ENCODE measurements around the gene CINP.

CINP gene

DNA sequence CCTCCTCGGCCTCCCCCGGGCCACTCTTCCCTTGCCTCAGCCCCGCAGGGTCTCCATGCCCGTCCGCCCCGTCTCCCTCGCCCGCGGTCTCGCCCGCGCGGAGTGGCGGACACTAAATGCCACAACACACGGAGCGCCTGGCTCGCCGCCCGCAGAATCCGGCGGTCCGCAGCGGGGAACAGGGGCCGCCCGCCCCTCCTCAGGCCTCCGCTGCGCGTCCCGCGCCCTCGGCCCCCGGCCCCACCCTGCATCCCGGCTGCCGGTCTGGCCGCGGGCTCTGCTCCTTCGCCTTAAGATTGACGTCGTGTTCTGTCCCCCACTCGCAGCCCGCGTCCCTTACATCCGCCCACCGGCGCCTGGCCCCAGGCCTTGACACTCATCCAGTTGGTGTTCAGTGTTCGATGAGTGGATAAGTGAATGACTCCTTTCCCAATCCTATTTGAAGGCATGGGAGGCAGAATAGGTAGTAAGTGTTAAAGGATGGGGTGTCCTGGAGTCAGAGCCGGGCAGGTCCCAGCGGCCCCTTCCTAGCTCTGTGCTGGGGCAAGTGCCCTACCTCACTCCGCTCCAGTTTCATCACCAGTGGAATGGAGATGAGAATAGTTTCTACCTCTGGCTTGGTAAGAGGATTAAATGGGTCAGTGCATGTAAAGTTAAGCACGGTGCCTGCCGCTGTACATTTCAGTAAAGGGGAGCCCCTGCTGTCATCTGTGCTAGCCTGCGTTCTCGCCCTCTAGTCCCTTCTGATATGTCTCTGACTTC lies 673 bp upstream of the CINP start:
- DNase-seq: no peak
- peak overlapping the region; percentile 91 for H2AFZ ChIP-seq (ENCODE audit: low read depth, low read length)
- H3K27ac ChIP-seq (ENCODE audit: low read length): peak overlapping the region; percentile 36; the same call in 1 of the 2 replicates
- ATAC-seq (ENCODE audit: insufficient read depth, low read depth): peak; percentile 35
- H3K4me2 ChIP-seq (ENCODE audit: insufficient read depth, low read length): peak overlapping the region; percentile 93
- no peaks in the 10 kb centered on the region for H4K20me1 ChIP-seq (ENCODE audit: insufficient read depth, low read length)
- peaks cover under 1% of the 10 kb centered on the region; the same call in 1 of the 2 replicates for H3K36me3 ChIP-seq (ENCODE audit: insufficient read depth, low read length)
- H3K9ac ChIP-seq (ENCODE audit: low read depth, low read length): peak overlapping the region; percentile 75
- H3K4me3 ChIP-seq (ENCODE audit: low read depth in 1 of 2, low read length in 2 of 2): peak overlapping the region; percentile 70 to 93
- TF ChIP-seq, protein P1, sequence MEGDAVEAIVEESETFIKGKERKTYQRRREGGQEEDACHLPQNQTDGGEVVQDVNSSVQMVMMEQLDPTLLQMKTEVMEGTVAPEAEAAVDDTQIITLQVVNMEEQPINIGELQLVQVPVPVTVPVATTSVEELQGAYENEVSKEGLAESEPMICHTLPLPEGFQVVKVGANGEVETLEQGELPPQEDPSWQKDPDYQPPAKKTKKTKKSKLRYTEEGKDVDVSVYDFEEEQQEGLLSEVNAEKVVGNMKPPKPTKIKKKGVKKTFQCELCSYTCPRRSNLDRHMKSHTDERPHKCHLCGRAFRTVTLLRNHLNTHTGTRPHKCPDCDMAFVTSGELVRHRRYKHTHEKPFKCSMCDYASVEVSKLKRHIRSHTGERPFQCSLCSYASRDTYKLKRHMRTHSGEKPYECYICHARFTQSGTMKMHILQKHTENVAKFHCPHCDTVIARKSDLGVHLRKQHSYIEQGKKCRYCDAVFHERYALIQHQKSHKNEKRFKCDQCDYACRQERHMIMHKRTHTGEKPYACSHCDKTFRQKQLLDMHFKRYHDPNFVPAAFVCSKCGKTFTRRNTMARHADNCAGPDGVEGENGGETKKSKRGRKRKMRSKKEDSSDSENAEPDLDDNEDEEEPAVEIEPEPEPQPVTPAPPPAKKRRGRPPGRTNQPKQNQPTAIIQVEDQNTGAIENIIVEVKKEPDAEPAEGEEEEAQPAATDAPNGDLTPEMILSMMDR (IDR thresholded peaks at IDR 0.05; ENCODE audit: borderline replicate concordance, extremely low read depth, low read length, poor library complexity, severe bottlenecking): no peak
- no peak for TF ChIP-seq EZH2 (IDR thresholded peaks at IDR 0.05; ENCODE audit: borderline replicate concordance, low read depth, low read length, severe bottlenecking)
- peaks cover 33% of the 10 kb centered on the region for H3K4me1 ChIP-seq (ENCODE audit: insufficient read depth, low read length)
- no peaks in the 10 kb centered on the region for H3K9me3 ChIP-seq (ENCODE audit: insufficient read depth, low read length, severe bottlenecking)
- H3K79me2 ChIP-seq (ENCODE audit: insufficient read depth, low read length): peaks cover 17% of the 10 kb centered on the region
- H3K27me3 ChIP-seq (ENCODE audit: insufficient read depth, low read length, poor library complexity): no peaks in the 10 kb centered on the region

DNA sequence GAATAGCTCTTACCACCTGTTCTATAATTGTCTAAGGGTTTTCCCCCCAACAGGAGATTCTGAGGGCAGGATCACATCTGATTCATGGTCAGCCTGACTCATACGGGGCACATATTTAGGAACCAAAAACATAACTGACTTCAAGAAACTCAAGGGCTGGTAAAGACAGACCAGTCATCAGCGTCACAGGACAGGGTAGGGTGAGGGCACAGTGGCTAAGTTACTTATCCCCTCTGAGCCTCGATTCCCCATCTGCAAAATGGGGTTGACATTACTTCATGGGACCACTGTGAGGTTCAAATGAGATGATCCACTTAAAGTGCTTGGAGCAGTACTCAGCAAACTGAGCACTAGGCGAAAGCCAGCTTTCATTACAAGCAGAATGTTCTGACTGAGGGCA lies 606 bp downstream of the CINP start:
- H4K20me1 ChIP-seq (ENCODE audit: insufficient read depth, low read length): no peaks in the 10 kb centered on the region
- no peak for DNase-seq
- peaks cover 17% of the 10 kb centered on the region for H3K79me2 ChIP-seq (ENCODE audit: insufficient read depth, low read length)
- peaks cover 33% of the 10 kb centered on the region for H3K4me1 ChIP-seq (ENCODE audit: insufficient read depth, low read length)
- ATAC-seq (ENCODE audit: insufficient read depth, low read depth): peak; percentile 1; the same call in 1 of the 3 replicates
- H3K27me3 ChIP-seq (ENCODE audit: insufficient read depth, low read length, poor library complexity): no peaks in the 10 kb centered on the region
- H3K4me3 ChIP-seq (ENCODE audit: low read depth in 1 of 2, low read length in 2 of 2): peak overlapping the region; percentile 70 to 93
- TF ChIP-seq, protein P1 (IDR thresholded peaks at IDR 0.05; ENCODE audit: borderline replicate concordance, extremely low read depth, low read length, poor library complexity, severe bottlenecking): no peak
- TF ChIP-seq EZH2 (IDR thresholded peaks at IDR 0.05; ENCODE audit: borderline replicate concordance, low read depth, low read length, severe bottlenecking): no peak
- peak overlapping the region; percentile 75 for H3K9ac ChIP-seq (ENCODE audit: low read depth, low read length)
- peak overlapping the region; percentile 91 for H2AFZ ChIP-seq (ENCODE audit: low read depth, low read length)
- H3K36me3 ChIP-seq (ENCODE audit: insufficient read depth, low read length): peaks cover 9% of the 10 kb centered on the region; the same call in 1 of the 2 replicates
- H3K27ac ChIP-seq (ENCODE audit: low read length): peak overlapping the region; percentile 77
- H3K4me2 ChIP-seq (ENCODE audit: insufficient read depth, low read length): peak overlapping the region; percentile 93
- H3K9me3 ChIP-seq (ENCODE audit: insufficient read depth, low read length, severe bottlenecking): no peaks in the 10 kb centered on the region

DNA sequence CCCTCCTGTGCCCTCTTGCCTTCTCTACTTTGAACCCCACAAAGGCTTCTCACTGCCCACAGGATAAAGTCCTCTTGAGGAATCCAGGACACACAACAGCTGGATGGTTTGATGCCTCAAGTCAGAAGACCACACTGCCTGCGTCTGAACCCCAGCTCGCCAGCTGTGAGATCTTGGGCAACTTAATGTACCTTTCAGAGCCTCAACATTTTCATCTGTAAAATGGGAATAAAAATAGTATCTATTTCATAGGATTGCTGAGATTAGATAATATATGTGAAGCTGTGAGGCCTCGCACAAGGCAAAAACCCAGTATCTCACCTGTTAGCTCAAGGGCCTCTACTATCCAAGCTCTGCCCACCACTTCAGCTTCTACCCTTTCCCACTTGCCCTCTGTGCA lies 2.3 kb downstream of the CINP start:
- H3K9ac ChIP-seq (ENCODE audit: low read depth, low read length): no peak overlapping the region
- H3K9me3 ChIP-seq (ENCODE audit: insufficient read depth, low read length, severe bottlenecking): no peaks in the 10 kb centered on the region
- TF ChIP-seq, protein P1 (IDR thresholded peaks at IDR 0.05; ENCODE audit: borderline replicate concordance, extremely low read depth, low read length, poor library complexity, severe bottlenecking): no peak
- TF ChIP-seq EZH2 (IDR thresholded peaks at IDR 0.05; ENCODE audit: borderline replicate concordance, low read depth, low read length, severe bottlenecking): no peak
- ATAC-seq (ENCODE audit: insufficient read depth, low read depth) (no peak), DNase-seq (no peak)
- no peaks in the 10 kb centered on the region for H3K27me3 ChIP-seq (ENCODE audit: insufficient read depth, low read length, poor library complexity)
- no peak overlapping the region for H3K4me2 ChIP-seq (ENCODE audit: insufficient read depth, low read length)
- H3K36me3 ChIP-seq (ENCODE audit: insufficient read depth, low read length): peaks cover 21% of the 10 kb centered on the region
- no peak overlapping the region for H3K4me3 ChIP-seq (ENCODE audit: low read depth in 1 of 2, low read length in 2 of 2)
- H3K27ac ChIP-seq (ENCODE audit: low read length): no peak overlapping the region
- H4K20me1 ChIP-seq (ENCODE audit: insufficient read depth, low read length): no peaks in the 10 kb centered on the region
- H2AFZ ChIP-seq (ENCODE audit: low read depth, low read length): no peak overlapping the region
- H3K4me1 ChIP-seq (ENCODE audit: insufficient read depth, low read length): peaks cover 33% of the 10 kb centered on the region
- H3K79me2 ChIP-seq (ENCODE audit: insufficient read depth, low read length): peaks cover 17% of the 10 kb centered on the region
